GM21529 (cell line): Measurements from ENCODE around the gene TRIP6.

Experiments
- ATAC-seq: cut with Tn5 transposase; IDR thresholded peaks from one replicate; pipeline ENCODE4 v1.9.1; 2021; ENCODE audit not compliant: unreplicated experiment

Gene TRIP6

DNA sequence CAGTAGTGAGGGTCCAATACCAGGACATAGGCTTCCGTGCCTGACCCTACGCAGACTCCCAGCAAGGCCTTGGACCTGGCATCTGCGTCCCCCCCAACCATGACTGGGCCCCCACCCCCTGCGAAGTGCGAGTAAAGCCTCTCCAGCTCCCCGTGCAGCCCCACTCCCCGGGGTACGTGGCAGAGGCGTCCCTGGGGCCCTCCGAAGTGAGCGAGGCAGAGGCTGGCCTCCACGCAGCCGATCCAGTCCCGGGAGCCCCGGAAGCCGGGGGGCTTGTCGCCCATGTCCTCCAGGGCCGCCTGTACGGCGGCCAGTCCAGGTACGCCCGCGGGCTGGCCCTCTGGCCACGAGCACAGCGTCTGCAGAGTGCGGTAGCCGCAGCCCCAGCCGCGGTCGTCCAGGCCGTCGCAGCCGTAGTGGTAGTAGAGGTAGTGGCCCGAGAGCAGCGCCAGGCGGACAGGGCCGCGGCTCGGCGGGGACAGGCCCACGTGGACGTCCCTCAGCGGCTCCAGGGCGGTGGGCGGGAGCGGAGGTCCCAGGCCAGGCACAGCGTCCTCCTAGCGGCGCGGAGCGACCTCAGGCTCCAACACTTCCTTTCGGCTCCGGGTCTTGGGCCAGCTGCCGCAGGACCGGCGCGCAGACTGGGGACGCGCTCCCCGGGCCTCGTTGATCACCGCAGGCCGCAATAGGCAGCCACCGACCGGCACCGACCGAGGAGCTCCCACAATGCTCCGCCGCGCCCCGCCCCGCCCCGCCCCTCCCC is 22.0 kb downstream of the TRIP6 start, which contains the start of gene UFSP1:
TSS of gene UFSP1 (minus strand) at position 728 of the 763 bp plus-strand sequence. CDS start at position 284, 444 bp downstream.
- ATAC-seq: peak; percentile 26

DNA sequence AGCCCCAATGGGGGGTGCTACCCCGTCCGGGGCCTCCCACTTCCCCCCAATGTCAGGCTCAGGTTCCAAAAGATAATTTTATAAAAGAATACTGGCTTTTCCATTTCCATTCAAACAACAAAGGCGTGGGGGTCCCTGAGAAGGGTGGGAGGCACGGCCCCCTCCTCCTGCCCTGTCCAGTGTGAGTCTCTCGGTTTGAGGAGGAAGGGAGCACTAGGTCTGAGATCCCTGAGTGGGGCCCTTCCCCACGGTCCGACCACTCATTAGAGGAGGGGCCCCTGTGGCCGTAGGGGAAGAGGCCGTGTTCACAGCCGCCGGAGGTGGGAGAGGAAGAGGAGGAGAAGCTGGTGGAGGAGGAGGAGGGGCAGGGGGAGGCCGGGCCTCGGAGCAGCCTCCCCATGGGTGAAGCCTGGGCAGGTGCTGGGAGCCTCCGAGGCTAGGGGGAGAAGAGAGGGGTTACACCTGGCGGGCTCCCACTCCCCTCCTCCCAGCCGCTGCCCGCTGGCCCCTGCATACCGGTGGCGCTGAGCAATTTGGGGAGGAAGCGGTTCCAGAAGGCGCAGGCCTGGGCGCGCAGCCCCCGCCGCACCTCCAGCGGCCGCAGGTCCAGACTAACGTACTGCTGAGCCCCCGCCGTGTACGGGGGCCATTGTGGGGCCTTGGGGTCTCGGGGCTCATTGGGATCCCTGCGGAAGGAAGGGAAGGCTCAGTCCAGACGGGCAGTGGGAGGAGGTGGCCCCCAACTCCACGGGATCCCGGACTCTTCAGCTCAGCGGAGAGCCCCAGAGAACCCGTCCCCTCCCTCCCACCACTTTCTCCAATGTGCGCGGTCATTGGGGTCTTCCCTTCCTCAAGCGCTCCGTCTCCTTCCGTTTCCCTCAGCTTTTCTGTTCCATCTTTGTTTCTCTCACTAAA is 23.7 kb downstream of the TRIP6 start:
- ATAC-seq: no peak

- ATAC-seq: no peak
Measured at GRCh38 chr7:100891568-100892247, 24.5 kb downstream of the TRIP6 start.

DNA sequence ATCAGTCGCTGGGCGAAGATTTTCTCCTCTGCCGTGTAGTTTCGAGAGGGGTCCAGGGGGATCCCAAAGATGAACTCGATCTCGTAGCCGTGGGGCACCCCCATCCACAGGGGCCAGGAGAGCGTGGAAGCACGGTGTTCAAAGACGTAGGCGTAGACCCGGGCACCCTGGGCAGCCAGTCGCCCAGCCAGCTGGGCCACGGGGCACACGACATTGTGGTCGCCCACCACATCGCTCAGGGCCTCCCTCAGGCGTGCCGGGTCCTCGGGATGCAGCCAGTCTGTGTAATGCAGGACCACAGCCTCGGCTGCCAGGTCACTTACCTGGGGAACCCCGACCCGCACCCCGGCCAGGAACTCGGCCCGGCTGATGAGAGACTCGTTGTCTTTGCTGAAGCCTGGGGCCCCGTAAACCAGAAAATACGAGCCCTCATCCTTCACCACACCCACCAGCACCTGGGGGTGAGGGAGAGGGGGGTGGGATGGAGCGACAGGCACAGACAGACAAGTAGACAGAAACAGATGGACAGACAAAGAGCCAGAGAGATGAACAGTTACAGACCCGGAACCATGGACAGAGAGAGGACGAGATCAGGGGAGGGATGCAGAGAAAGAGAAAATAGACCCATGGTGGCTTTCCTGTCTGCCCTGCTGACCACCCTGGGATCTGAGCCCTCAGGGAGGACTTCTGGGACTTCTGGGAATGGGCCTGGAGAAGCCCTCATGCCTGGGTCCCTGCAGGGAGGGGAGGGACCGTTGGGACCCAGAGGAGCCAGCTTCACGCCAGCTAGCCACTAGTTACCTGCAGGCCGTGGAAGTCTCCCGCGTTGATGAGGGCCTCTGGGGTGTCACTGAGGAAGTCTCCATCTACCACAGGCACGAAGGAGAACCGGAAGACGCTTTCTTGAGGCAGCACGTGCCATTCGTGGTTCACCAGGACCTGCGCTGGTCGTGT is 25.5 kb downstream of the TRIP6 start:
- ATAC-seq: no peak

DNA sequence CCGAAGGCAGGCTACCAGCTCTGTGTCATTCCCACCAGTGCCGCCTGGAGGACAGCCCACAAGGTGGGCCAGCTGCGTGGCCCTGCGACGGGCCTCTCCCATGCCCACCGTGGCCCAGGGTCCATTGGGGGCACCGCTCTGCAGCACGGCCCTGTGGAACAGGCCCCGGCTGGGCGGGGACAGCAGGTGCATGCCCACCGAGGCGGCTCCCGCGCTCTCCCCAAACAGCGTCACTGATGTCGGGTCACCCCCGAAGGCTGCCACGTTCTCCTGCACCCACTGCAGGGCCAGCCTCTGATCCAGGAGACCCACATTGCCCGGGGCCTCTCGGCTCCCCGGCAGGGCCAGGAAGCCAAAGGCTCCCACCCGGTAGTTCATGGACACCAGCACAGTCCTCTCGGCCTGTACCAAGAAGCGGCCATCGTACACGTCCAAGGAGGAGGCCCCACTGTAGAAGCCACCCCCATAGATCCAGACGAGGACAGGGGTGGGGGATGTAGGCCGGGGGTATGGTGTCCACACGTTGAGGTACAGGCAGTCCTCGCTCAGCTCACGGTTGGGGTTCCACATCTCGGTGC is 26.2 kb downstream of the TRIP6 start:
- no peak for ATAC-seq

DNA sequence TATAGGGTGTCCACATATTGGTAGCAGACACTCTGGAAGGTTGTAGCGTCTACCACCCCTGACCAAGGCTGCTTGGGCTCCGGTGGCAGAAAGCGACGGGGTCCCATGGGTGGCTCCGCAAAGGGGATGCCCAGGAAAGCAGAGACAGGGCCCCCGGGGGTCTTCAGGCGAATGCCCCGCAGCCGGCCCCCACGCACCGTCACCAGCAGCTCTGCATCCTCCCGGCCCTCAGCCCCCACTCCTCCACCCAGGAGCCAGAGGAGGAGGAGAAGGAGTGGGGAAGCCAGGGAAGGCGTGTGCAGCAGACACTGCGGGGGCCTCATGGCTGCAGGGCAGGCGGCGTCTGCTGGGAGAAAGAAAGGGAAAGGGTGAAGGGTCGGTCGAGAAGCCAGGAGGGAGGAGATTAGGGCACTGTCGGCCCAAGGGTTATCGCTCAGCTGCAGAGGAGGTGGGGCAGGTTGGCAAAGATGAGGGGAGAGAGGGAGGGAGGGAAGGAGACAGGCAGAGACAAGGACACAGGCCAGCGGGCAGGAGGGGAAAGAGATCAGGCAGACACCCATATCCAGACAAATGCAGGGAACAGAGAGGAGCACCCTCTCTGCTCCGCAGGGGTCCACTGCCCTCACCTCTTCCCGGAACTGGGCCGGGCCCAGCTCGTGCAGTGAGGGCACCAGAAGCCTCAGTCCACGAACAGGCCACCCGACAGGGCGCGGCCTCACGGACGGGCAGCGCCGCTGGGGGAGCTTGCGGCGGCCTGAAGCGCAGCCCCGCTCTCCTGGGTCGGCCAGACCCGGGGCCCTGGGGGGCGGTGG is 26.9 kb downstream of the TRIP6 start:
- ATAC-seq: no peak

- ATAC-seq: no peak
Measured at GRCh38 chr7:100894860-100895700, 27.9 kb downstream of the TRIP6 start.

DNA sequence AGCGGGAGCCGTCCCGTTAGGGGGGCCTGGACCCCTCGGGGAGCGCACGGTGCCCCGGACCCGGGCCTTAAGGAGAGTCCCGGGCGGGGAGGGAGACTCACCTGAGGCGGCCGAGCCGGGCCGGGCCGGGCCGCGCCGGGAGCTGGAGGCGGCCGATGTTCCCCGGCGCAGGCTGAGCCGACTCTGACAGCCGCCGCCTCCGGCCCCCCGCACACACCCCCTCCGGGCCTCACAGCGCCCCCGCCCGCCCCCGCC is 28.4 kb downstream of the TRIP6 start, which contains the start of gene ACHE:
TSS of gene ACHE (minus strand) at position 188 of the 255 bp plus-strand sequence. CDS start 1,656 bp downstream, outside the sequence.
- ATAC-seq: no peak

GRCh38 chr7:100895956-100896731 is 29.0 kb downstream of the TRIP6 start:
- no peak for ATAC-seq

DNA sequence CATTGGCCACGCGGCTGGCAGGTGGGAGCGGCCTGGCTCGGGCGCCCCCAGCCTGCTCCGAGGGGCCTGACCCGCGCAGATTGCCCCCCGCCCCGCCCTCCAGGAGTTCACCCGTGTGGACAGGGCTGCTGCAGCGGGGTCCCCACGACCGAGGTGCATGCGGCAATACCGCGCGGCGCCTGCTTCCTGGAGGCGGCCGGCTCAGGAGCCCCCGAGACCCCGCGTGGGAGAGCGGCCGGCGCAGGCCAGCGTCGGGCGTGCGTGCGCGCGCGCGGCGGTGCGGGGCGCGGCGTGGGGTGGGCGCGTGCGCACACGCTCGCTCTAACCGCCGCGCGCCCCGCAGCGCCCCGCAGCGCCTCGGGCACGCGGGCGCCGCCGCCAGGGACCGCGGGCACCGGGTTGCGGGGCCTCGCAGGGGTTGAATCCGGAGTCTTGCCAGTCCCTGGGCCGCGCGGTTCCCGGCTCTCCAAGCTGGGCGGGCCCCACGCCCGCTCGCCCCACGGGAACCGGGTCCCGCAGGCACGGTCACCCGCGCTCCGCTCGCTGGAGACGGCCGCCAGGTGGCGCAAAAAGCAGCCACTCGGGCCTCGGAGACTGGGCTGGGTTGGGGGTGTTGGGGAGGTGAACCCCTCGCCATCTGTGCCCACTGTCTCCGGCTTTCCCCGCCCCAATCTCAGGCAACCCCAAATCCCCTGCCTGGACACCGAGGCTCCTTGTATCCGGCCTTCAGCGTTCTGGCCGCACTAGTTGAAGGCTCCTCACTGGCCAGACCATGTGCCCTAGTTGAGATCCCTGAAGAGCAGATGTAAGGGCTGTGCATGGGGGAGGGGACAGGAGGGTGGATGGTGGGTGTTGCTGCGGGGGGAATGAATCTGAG is 29.8 kb downstream of the TRIP6 start:
- ATAC-seq: no peak

- ATAC-seq: no peak
Measured at GRCh38 chr7:100897772-100898454, 30.7 kb downstream of the TRIP6 start.

DNA sequence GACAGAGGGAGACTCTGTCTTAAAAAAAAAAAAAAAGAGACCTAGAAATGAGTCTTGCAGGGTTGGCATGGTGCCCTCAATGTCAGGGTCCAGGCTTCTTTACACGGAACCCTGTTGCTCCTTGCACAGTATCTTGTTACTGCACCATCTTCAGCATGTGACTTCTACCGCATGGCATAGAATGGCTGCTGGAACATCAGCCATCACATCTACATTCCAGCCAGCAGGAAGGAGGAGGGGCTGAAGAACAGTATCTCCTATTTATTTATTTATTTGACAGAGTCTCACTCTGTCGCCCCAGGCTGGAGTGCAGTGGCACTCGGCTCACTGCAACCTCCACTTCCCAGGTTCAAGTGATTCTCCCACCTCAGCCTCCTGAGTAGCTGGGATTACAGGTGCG is 32.2 kb downstream of the TRIP6 start:
- no peak for ATAC-seq

DNA sequence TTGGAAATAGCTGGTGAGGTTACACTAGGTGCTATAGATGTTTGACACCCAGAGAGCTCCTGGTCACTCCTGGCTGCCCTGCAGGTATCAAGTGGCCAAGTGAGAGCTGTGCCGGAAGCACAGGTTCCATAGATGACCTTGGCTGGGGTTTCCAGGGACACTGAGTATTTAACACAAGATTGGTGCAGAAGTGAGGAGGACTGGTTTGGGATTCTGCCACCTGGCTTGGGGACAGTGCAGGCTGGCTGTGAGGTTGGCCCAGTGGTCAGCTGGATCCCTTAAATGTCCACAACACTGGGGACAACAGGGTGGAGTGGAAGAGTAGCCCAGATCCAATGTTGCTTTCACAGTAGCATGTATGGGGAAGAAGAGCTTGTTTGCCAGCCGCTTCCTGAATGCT is 33.8 kb downstream of the TRIP6 start:
- no peak for ATAC-seq

- no peak for ATAC-seq
Measured at GRCh38 chr7:100901921-100902332, 34.7 kb downstream of the TRIP6 start.

DNA sequence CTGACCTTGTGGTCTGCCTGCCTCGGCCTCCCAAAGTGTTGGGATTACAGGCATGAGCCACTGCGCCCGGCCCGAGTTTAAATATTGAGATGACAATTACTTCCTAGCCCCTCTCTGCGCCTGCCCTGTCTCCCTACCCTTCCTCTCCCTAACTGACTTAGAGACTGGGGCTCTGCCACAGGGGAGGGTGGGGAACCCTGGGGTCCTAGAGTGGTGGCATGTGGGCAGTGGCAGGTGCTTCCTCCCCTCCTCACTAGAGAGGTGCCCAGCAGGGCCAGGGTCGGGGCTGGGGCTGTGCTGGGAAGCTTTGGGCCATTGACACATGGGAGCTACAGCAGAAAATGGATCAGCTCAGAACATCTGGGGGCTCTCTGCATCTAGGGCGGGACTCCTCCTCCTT is 35.5 kb downstream of the TRIP6 start:
- ATAC-seq: no peak

DNA sequence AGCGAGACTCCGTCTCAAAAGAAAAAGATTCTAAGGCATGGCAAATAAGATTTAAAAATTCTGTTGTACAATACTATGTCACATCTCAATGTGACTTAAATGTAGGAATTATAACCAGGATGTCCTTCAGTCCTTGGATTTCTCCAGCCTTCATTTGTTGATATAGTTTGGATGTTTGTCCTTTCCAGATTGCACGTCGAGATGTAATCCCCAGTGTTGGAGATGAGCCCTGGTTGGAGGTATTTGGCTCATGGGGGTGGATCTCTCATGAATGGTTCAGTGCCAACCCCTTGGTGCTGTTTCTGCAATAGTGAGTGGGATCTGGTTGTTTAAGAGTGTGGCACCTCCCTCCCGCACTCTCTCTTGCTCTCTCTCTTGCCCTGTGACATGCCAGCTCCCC is 41.3 kb downstream of the TRIP6 start:
- no peak for ATAC-seq
